Stimulated activated naive CD8-positive, alpha-beta T cell treated with anti-CD3 and anti-CD28 coated beads, Interleukin-15, amount 100 ng/mL, for 72 hours (primary cell): ENCODE results near the gene LAP3.
A peak's percentile ranks its signal among the peaks of the same experiment; 100 is the strongest.
"Not testable (repeated sequence)": the region's sequence is repeated elsewhere in the genome, so short reads cannot be mapped to it uniquely, and the experiment has no call there.

ENCODE experiments used
- ATAC-seq: fragments of 150-1000 bp; cut with Tn5 transposase; 2 replicates; pipeline ENCODE4 v1.10.0; 2021; ENCODE audit warnings: mild to moderate bottlenecking, moderate library complexity
- DNase-seq, 2 donors: peaks; one replicate each; pipeline ENCODE4 v3.0.0; 2021 to 2022
- H3K27ac Mint-ChIP-seq, 2 donors: one replicate each; pipeline ENCODE4 v1.8.0; 2022; ENCODE audit warnings: mild to moderate bottlenecking in 2 of 2, mixed read lengths in 2 of 2, moderate library complexity in 2 of 2
- H3K27me3 Mint-ChIP-seq: one replicate; pipeline ENCODE4 v1.8.0; 2022; ENCODE audit warnings: mixed read lengths
- H3K4me1 Mint-ChIP-seq: one replicate; pipeline ENCODE4 v1.8.0; 2022; ENCODE audit warnings: mild to moderate bottlenecking, mixed read lengths
- H3K4me3 Mint-ChIP-seq, 2 donors: one replicate each; pipeline ENCODE4 v1.8.0; 2022; ENCODE audit warnings: mild to moderate bottlenecking in 2 of 2, mixed read lengths in 2 of 2, moderate library complexity in 1 of 2
- H3K9me3 Mint-ChIP-seq, 2 donors: one replicate each; pipeline ENCODE4 v1.8.0; 2022; ENCODE audit warnings: mixed read lengths in 2 of 2

Gene LAP3

GRCh38 chr4:17576932-17577664 lies at the start of gene LAP3:
TSS of gene LAP3 (plus strand) at chr4:17577198. CDS start at chr4:17577466, 268 bp downstream.
- Mint-ChIP-seq H3K4me3 (peak within 1 kb of the TSS; percentile 95 to 99), H3K9me3 (no peaks in the 10 kb centered on the region), H3K4me1 (peaks cover 19% of the 10 kb centered on the region), H3K27me3 (no peaks in the 10 kb centered on the region), H3K27ac (peak within 1 kb of the TSS; percentile 97 to 98)
- ATAC-seq (peak; percentile 90), DNase-seq (peak; percentile 99)

- Mint-ChIP-seq H3K4me1 (no peaks in the 10 kb centered on the region), H3K4me3 (no peak overlapping the region), H3K9me3 (no peaks in the 10 kb centered on the region), H3K27me3 (peaks cover 55% of the 10 kb centered on the region), H3K27ac (no peak overlapping the region)
- ATAC-seq (no peak), DNase-seq (no peak)
These were observed 48.3 kb upstream of the LAP3 start for GRCh38 chr4:17528551-17529165.

GRCh38 chr4:17531538-17532285 lies 45.3 kb upstream of the LAP3 start:
- H3K27me3 Mint-ChIP-seq: peaks cover 39% of the 10 kb centered on the region
- no peak overlapping the region for H3K4me3 Mint-ChIP-seq
- DNase-seq (no peak), ATAC-seq (no peak)
- no peaks in the 10 kb centered on the region for H3K9me3 Mint-ChIP-seq
- H3K27ac Mint-ChIP-seq: no peak overlapping the region
- peaks cover 8% of the 10 kb centered on the region for H3K4me1 Mint-ChIP-seq

GRCh38 chr4:17534705-17535104 lies 42.3 kb upstream of the LAP3 start:
- Mint-ChIP-seq H3K9me3 (no peaks in the 10 kb centered on the region), H3K4me3 (no peak overlapping the region), H3K27ac (no peak overlapping the region), H3K4me1 (peaks cover 8% of the 10 kb centered on the region), H3K27me3 (peaks cover 11% of the 10 kb centered on the region)
- DNase-seq (no peak), ATAC-seq (no peak)

GRCh38 chr4:17535242-17535641 lies 41.8 kb upstream of the LAP3 start:
- ATAC-seq: no peak
- H3K4me1 Mint-ChIP-seq: peaks cover 8% of the 10 kb centered on the region
- peaks cover 17% of the 10 kb centered on the region for H3K27me3 Mint-ChIP-seq
- H3K27ac Mint-ChIP-seq: no peak overlapping the region
- DNase-seq: no peak
- H3K9me3 Mint-ChIP-seq: no peaks in the 10 kb centered on the region
- H3K4me3 Mint-ChIP-seq: no peak overlapping the region

- H3K27ac Mint-ChIP-seq: no peak overlapping the region
- ATAC-seq (no peak), DNase-seq (no peak)
- H3K27me3 Mint-ChIP-seq: peaks cover 17% of the 10 kb centered on the region
- H3K4me1 Mint-ChIP-seq: peaks cover 8% of the 10 kb centered on the region
- H3K9me3 Mint-ChIP-seq: no peaks in the 10 kb centered on the region
- H3K4me3 Mint-ChIP-seq: no peak overlapping the region
These were observed 41.1 kb upstream of the LAP3 start for GRCh38 chr4:17535906-17536305.

DNA sequence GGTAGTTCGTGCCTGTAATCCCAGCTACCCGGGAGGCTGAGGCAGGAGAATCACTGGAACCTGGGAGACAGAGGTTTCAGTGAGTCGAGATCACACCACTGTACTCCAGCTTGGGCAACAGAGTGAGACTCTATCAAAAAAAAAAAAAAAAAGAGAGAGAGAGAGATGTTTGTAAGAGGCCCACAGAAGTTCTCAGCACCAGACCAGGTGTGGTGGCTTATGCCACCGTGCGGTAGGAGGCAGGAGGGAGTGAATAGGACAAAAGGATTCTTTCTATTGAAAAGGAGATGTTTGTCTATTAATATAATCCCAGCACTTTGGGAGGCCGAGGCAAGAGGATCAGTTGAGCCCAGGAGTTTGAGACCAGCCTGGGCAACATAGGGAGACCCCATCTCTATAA lies 39.9 kb upstream of the LAP3 start:
- peaks cover 11% of the 10 kb centered on the region for H3K27me3 Mint-ChIP-seq
- H3K4me3 Mint-ChIP-seq, ATAC-seq, H3K4me1 Mint-ChIP-seq, H3K27ac Mint-ChIP-seq, H3K9me3 Mint-ChIP-seq, DNase-seq: not testable (repeated sequence)

GRCh38 chr4:17544205-17544604 lies 32.8 kb upstream of the LAP3 start:
- ATAC-seq (no peak), DNase-seq (no peak)
- Mint-ChIP-seq H3K27me3 (peaks cover 18% of the 10 kb centered on the region), H3K4me1 (no peaks in the 10 kb centered on the region), H3K4me3 (no peak overlapping the region), H3K9me3 (no peaks in the 10 kb centered on the region), H3K27ac (no peak overlapping the region)

DNA sequence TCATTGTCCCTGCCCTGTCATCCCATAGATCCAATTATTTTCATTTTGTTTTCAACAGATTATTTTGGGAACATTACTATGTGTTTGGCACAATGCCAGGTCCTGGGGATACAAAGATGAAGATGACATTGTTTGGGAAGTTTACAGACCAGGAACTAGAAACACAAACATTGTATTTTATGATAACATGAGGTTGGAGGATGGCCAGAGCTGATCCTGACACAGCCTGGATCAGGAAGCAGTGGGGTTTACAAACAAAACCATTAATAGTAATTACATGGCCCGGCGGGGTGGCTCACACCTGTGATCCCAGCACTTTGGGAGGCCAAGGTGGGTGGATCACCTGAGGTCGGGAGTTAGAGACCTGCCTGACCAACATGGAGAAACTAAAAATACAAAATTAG lies 32.2 kb upstream of the LAP3 start:
- DNase-seq (no peak), ATAC-seq (no peak)
- Mint-ChIP-seq H3K4me3 (no peak overlapping the region), H3K27ac (peak overlapping the region in 1 of 2 donors; percentile 48), H3K9me3 (no peaks in the 10 kb centered on the region), H3K27me3 (peaks cover 17% of the 10 kb centered on the region), H3K4me1 (no peaks in the 10 kb centered on the region)

GRCh38 chr4:17545374-17546140 lies 31.4 kb upstream of the LAP3 start:
- no peak for ATAC-seq
- no peaks in the 10 kb centered on the region for H3K9me3 Mint-ChIP-seq
- H3K4me3 Mint-ChIP-seq: no peak overlapping the region
- DNase-seq: no peak
- peaks cover 9% of the 10 kb centered on the region for H3K27me3 Mint-ChIP-seq
- H3K27ac Mint-ChIP-seq: no peak overlapping the region
- H3K4me1 Mint-ChIP-seq: no peaks in the 10 kb centered on the region

GRCh38 chr4:17546222-17546621 lies 30.8 kb upstream of the LAP3 start:
- H3K27ac Mint-ChIP-seq: no peak overlapping the region
- DNase-seq: no peak
- no peak for ATAC-seq
- H3K4me3 Mint-ChIP-seq: no peak overlapping the region
- H3K4me1 Mint-ChIP-seq: no peaks in the 10 kb centered on the region
- peaks cover 9% of the 10 kb centered on the region for H3K27me3 Mint-ChIP-seq
- H3K9me3 Mint-ChIP-seq: no peaks in the 10 kb centered on the region

- no peaks in the 10 kb centered on the region for H3K9me3 Mint-ChIP-seq
- H3K27me3 Mint-ChIP-seq: peaks cover 9% of the 10 kb centered on the region
- no peak overlapping the region for H3K27ac Mint-ChIP-seq
- DNase-seq: no peak
- ATAC-seq: no peak
- no peak overlapping the region for H3K4me3 Mint-ChIP-seq
- no peaks in the 10 kb centered on the region for H3K4me1 Mint-ChIP-seq
These were observed 30.3 kb upstream of the LAP3 start for GRCh38 chr4:17546678-17547077.

DNA sequence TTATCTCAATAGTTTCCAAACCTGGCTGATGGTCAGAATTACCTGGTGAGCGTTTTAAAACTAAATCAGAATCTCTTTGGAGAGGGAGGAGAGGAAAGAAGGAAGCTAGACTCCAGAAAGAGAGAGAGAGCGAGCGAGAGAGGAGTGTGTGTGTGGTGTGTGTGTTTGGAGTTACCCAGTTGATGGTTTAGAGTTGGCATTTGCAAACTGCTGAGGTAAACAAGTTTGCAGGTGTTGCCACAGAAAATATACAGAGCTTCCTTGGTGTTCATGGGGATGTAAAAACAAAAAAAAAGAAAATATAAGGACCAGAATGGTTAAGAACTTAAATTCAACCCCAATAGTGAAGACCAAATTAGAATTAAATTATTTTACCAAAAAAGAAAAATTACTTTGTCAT lies 26.4 kb upstream of the LAP3 start:
- ATAC-seq (no peak), DNase-seq (no peak)
- Mint-ChIP-seq H3K27me3 (no peaks in the 10 kb centered on the region), H3K9me3 (no peaks in the 10 kb centered on the region), H3K4me1 (no peaks in the 10 kb centered on the region), H3K4me3 (no peak overlapping the region), H3K27ac (no peak overlapping the region)

- Mint-ChIP-seq H3K4me3 (no peak overlapping the region), H3K27ac (no peak overlapping the region), H3K27me3 (no peaks in the 10 kb centered on the region), H3K4me1 (no peaks in the 10 kb centered on the region), H3K9me3 (no peaks in the 10 kb centered on the region)
- ATAC-seq (no peak), DNase-seq (no peak)
These were observed 24.6 kb upstream of the LAP3 start for GRCh38 chr4:17552427-17552826.

GRCh38 chr4:17554568-17554967 lies 22.4 kb upstream of the LAP3 start:
- ATAC-seq (no peak), DNase-seq (no peak)
- H3K27ac Mint-ChIP-seq: peak overlapping the region in 1 of 2 donors; percentile 10
- no peaks in the 10 kb centered on the region for H3K4me1 Mint-ChIP-seq
- H3K9me3 Mint-ChIP-seq: no peaks in the 10 kb centered on the region
- no peaks in the 10 kb centered on the region for H3K27me3 Mint-ChIP-seq
- no peak overlapping the region for H3K4me3 Mint-ChIP-seq
